ENCODE measurements around the gene PEX14.

PEX14 gene

GRCh38 chr1:10530281-10530740 lies 55.6 kb downstream of the PEX14 start:
- Mint-ChIP-seq H3K4me1 (peaks cover 37% of the 10 kb centered on the region), H3K4me3 (peak overlapping the region in 1 of 3 experiments; percentile 26), H3K9me3 (no peaks in the 10 kb centered on the region), H3K36me3 (ENCODE audit: low read depth) (peaks cover under 1% of the 10 kb centered on the region), H3K27me3 (ENCODE audit: low read depth) (peaks cover 50% of the 10 kb centered on the region), H3K27ac (peak overlapping the region in 1 of 3 experiments; percentile 68)
- TF ChIP-seq CTCF (IDR thresholded peaks at IDR 0.05; ENCODE audit: unreplicated experiment in 3 of 3), result peak; percentile 90 to 92 (median 92)

GRCh38 chr1:10530756-10531495 lies 56.2 kb downstream of the PEX14 start:
- peaks cover 42% of the 10 kb centered on the region for H3K4me1 Mint-ChIP-seq
- TF ChIP-seq CTCF (IDR thresholded peaks at IDR 0.05; ENCODE audit: unreplicated experiment in 3 of 3), result no peak
- peaks cover 5% of the 10 kb centered on the region for H3K36me3 Mint-ChIP-seq (ENCODE audit: low read depth)
- H3K9me3 Mint-ChIP-seq, result no peaks in the 10 kb centered on the region
- H3K4me3 Mint-ChIP-seq, result peak overlapping the region; percentile 15 to 35 (median 26)
- H3K27me3 Mint-ChIP-seq (ENCODE audit: low read depth), result peaks cover 52% of the 10 kb centered on the region
- peak overlapping the region in 2 of 3 experiments; percentile 22 to 68 for H3K27ac Mint-ChIP-seq

- Mint-ChIP-seq H3K27ac (no peak overlapping the region), H3K36me3 (ENCODE audit: low read depth) (peaks cover 10% of the 10 kb centered on the region), H3K4me1 (peaks cover 52% of the 10 kb centered on the region), H3K27me3 (ENCODE audit: low read depth) (peaks cover 52% of the 10 kb centered on the region), H3K9me3 (no peaks in the 10 kb centered on the region), H3K4me3 (no peak overlapping the region)
- TF ChIP-seq CTCF (IDR thresholded peaks at IDR 0.05; ENCODE audit: unreplicated experiment in 3 of 3), result no peak
Measured at GRCh38 chr1:10532362-10532761, 57.6 kb downstream of the PEX14 start.

GRCh38 chr1:10534519-10534918 lies 59.8 kb downstream of the PEX14 start:
- H3K4me3 Mint-ChIP-seq, result no peak overlapping the region
- peaks cover 53% of the 10 kb centered on the region for H3K4me1 Mint-ChIP-seq
- H3K27me3 Mint-ChIP-seq (ENCODE audit: low read depth), result peaks cover 44% of the 10 kb centered on the region
- TF ChIP-seq CTCF (IDR thresholded peaks at IDR 0.05; ENCODE audit: unreplicated experiment in 3 of 3), result no peak
- H3K27ac Mint-ChIP-seq, result no peak overlapping the region
- H3K9me3 Mint-ChIP-seq, result no peaks in the 10 kb centered on the region
- H3K36me3 Mint-ChIP-seq (ENCODE audit: low read depth), result peaks cover 16% of the 10 kb centered on the region

GRCh38 chr1:10536133-10536770 lies 61.5 kb downstream of the PEX14 start:
- Mint-ChIP-seq H3K9me3 (no peaks in the 10 kb centered on the region), H3K27me3 (ENCODE audit: low read depth) (peaks cover 34% of the 10 kb centered on the region), H3K27ac (no peak overlapping the region), H3K4me1 (peaks cover 59% of the 10 kb centered on the region), H3K36me3 (ENCODE audit: low read depth) (peaks cover 20% of the 10 kb centered on the region), H3K4me3 (no peak overlapping the region)
- TF ChIP-seq CTCF (IDR thresholded peaks at IDR 0.05; ENCODE audit: unreplicated experiment in 3 of 3), result no peak
